GM19023 (cell line): ENCODE data around the gene TLL2.

Source experiments
- ATAC-seq: cut with Tn5 transposase; IDR thresholded peaks from one replicate; pipeline ENCODE4 v1.9.1; 2021; ENCODE audit warnings: mild to moderate bottlenecking, moderate library complexity; ENCODE audit not compliant: unreplicated experiment

TLL2 gene

GRCh38 chr10:96401036-96401435 lies 112.7 kb downstream of the TLL2 start:
- no peak for ATAC-seq

GRCh38 chr10:96400465-96400864 lies 113.3 kb downstream of the TLL2 start:
- ATAC-seq: no peak

- ATAC-seq: no peak
Observed at GRCh38 chr10:96397902-96398301, 115.8 kb downstream of the TLL2 start.

GRCh38 chr10:96395931-96396877 lies 117.5 kb downstream of the TLL2 start:
- peak; percentile 64 for ATAC-seq

- ATAC-seq: no peak
Observed at GRCh38 chr10:96390460-96390864, 123.3 kb downstream of the TLL2 start.

- no peak for ATAC-seq
Observed at GRCh38 chr10:96389785-96390184, 123.9 kb downstream of the TLL2 start.

GRCh38 chr10:96387601-96388000 lies 126.1 kb downstream of the TLL2 start:
- no peak for ATAC-seq

GRCh38 chr10:96387161-96387560 lies 126.6 kb downstream of the TLL2 start:
- no peak for ATAC-seq

- no peak for ATAC-seq
Observed at GRCh38 chr10:96384506-96384905, 129.2 kb downstream of the TLL2 start.

- no peak for ATAC-seq
Observed at GRCh38 chr10:96380821-96381220, 132.9 kb downstream of the TLL2 start.

GRCh38 chr10:96379758-96380157 lies 134.0 kb downstream of the TLL2 start:
- no peak for ATAC-seq

GRCh38 chr10:96378741-96379140 lies 135.0 kb downstream of the TLL2 start:
- ATAC-seq: no peak

- no peak for ATAC-seq
Observed at GRCh38 chr10:96377816-96378294, 135.9 kb downstream of the TLL2 start.

- no peak for ATAC-seq
Observed at GRCh38 chr10:96376483-96376882, 137.2 kb downstream of the TLL2 start.

- ATAC-seq: peak; percentile 80
Observed at GRCh38 chr10:96374985-96375830, 138.5 kb downstream of the TLL2 start.

GRCh38 chr10:96374639-96374984 lies 139.1 kb downstream of the TLL2 start:
- ATAC-seq: no peak

GRCh38 chr10:96374004-96374403 lies 139.7 kb downstream of the TLL2 start:
- no peak for ATAC-seq

GRCh38 chr10:96371356-96371755 lies 142.4 kb downstream of the TLL2 start:
- no peak for ATAC-seq

GRCh38 chr10:96370584-96371157 lies 143.1 kb downstream of the TLL2 start:
- no peak for ATAC-seq

- ATAC-seq: no peak
Observed at GRCh38 chr10:96369890-96370583, 143.7 kb downstream of the TLL2 start.

- ATAC-seq: no peak
Observed at GRCh38 chr10:96368971-96369370, 144.8 kb downstream of the TLL2 start.
